ENCODE results near the gene ATG10.

DNA sequence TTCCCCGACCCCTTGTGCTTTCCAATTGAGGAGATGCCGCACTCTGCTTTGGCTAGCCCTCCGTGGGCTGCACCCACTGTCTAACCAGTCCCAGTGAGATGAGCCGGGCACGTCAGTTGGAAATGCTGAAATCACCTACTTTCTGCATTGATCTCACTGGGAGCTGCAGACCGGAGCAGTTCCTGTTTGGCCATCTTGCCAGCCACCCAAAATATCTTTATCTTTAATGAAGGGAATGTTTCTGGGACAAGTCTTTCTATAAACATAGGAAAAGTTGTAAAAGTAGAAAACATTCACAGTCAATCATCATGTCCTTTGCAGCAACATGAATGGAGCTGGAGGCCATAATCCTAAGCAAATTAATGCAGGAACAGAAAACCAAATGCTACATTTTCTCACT, 158.8 kb downstream of the ATG10 start:
- TF ChIP-seq, protein P1, sequence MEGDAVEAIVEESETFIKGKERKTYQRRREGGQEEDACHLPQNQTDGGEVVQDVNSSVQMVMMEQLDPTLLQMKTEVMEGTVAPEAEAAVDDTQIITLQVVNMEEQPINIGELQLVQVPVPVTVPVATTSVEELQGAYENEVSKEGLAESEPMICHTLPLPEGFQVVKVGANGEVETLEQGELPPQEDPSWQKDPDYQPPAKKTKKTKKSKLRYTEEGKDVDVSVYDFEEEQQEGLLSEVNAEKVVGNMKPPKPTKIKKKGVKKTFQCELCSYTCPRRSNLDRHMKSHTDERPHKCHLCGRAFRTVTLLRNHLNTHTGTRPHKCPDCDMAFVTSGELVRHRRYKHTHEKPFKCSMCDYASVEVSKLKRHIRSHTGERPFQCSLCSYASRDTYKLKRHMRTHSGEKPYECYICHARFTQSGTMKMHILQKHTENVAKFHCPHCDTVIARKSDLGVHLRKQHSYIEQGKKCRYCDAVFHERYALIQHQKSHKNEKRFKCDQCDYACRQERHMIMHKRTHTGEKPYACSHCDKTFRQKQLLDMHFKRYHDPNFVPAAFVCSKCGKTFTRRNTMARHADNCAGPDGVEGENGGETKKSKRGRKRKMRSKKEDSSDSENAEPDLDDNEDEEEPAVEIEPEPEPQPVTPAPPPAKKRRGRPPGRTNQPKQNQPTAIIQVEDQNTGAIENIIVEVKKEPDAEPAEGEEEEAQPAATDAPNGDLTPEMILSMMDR (IDR thresholded peaks at IDR 0.05), result no peak
- TF ChIP-seq POLR2A (IDR thresholded peaks at IDR 0.05), result no peak

Data from heart left ventricle (tissue), 13 donors.